NCI-H345 treated with DMSO at 0.1 percent for 48 hours (cell line): ENCODE data around the gene SLC44A3.
"Not testable (repeated sequence)": the region's sequence is repeated elsewhere in the genome, so short reads cannot be mapped to it uniquely, and the experiment has no call there.

Experiments used
- DNase-seq: peaks from one replicate; lab custom pipeline; 2025; ENCODE audit not compliant: unreplicated experiment; lab: John Stamatoyannopoulos, UW

Gene SLC44A3

DNA sequence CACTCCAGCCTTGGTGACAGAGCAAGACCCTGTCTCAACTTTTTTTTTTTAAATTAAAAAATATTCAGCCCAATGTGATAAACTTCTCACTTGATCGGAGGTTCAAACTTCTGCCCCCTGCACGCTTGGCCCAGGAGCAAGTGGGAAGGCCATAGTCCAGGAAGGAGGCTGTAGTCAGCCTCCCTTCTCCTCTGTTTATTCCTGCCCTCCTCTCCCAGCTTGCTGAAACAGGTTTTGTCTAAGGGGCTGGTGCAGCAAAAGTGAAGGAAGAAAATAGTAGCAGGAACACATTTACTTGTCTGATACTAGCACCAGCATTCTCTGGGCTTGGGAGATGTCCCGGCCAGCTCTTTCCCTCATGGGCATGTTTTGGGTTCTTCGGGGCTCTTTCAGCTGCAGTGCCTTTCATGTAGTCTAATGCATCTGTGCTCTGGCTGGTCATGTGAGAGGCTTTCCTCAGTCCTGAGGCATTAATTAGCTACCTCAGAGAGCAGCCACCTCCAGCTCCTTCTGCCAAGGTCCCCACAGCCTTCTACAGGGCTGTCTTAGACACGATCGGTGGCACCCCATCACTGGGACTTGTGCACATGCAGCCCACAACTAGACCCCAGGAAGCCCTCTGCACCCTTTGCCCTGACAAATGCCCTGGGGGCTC is 12.9 kb downstream of the SLC44A3 start:
- no peak for DNase-seq

DNA sequence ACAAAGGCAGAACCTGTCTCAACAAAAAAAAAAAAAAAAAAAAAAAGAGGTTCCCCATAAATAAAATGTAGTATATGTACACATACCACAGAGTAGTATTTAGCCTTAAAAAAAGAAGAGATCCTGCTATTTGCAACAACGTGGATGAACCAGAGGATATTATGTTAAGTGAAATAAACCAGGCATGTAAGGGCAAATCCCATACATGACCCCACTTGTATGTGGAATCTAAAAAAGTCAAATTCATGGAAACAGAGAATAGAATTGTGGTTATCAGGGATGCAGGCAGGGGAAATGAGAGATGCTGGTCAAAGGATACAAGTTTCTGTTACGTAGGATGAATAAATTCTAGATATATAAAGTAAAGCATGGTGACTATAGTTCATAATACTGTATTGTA is 16.7 kb downstream of the SLC44A3 start:
- no peak for DNase-seq

DNA sequence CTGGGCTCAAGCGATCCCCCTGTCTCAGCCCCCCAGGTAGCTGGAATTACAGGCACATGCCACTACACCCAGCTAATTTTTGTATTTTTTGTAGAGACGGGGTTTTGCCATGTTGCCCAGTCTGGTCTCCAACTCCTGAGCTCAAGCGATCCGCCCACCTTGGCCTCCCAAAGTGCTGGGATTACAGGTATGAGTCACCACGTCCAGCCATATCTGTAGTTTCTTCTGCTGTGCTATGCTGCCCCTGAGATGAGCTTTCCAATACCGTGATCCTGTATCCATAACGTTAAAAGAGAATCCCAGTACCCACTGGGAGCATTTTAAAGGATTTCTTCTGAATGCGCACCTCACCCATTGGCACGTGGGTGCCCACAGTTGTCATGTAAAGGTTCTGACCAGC is 20.2 kb downstream of the SLC44A3 start:
- not testable (repeated sequence) for DNase-seq

DNA sequence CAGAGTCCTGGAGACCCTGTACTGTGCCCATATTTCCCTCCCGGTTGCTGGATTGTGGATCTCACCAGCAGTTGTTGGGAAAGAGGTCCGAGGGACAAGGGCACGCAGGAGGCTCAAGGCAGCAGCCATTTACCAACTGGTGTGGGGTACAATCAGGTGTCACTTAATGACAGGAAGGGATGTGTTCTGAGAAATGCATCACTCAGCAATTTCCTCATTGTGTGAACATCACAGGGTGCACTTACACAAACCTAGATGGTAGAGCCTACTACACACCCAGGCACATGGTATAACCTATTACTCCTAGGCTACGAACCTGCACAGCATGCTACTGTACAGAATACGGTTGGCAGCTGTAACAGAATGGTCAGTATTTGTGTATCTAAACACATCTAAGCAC is 20.7 kb downstream of the SLC44A3 start:
- no peak for DNase-seq

DNA sequence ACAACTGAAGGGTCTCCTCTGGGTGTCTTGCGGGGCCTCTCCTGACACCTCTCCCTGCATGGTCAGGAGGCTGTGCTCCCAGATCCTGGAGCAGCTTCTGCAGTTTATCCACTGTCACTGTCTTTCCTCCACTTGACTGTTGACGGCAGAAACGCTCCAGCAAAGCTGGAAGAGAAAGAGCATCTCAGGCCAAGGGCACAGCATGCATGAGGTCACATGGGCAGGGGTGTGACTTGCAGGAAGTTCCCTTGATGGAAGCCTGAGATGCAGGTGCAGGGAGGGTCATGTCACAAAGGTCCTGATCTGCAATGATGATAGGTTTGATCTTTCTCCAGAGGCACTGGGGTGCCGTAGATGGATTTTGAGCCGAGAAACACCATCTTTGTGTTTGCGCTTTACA is 23.3 kb downstream of the SLC44A3 start:
- DNase-seq, result no peak

DNA sequence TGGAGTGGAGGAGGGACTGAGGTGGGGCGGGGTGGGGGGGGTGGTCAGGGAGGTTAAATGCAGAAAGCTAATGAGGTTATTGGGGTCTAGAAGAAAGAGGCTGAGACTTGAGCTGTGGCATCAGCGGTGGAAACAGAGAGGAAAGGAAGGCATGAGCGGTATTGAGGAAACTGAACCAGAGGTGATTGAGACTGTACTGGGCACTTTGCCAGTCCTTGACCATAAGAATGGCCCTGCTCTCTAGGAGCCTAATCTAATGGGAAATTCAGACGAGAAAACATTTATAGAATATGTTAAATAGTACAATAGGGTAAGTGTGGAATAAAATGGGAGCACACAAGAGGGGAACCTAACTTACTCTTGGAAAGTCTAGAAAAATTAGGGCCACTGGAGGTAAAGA is 23.7 kb downstream of the SLC44A3 start:
- DNase-seq, result no peak

DNA sequence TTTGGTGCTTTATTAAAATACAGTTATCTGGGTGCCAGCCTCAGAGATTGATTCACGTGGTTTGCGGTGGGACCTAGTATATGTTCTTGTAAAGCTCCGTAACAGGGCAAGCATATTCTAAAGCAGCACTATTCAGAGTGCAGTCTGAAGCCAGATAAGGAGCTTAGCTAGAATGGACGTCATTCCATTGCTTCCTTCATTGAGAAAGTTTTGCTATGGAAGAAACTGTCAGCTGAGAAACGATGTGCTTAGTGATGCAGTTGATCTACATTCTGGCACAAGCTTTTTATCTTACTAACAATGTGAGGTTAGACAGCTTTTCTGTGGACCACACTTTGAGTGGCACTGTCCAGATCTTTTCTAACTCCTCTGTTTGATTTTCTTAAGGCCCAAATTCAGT is 26.2 kb downstream of the SLC44A3 start:
- DNase-seq, result no peak

DNA sequence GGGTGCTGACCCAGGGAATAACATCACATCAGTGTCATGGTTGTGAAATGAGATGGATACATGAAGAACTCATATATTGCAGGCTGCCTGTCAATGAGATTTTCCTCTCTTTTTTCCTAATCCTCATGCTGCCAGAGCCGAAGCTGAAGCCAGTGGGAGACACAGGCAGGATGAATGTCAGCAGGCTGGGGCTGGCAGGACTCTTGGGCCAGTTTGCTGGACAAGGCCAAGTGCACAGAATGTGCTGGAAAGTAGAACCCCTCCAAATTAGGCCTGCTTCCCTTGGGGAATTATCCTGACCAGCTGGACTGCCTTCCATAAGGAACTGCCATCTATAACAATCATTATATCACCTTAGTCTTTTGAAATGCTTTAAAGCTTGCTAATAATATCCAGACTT is 31.4 kb downstream of the SLC44A3 start:
- DNase-seq, result no peak

DNA sequence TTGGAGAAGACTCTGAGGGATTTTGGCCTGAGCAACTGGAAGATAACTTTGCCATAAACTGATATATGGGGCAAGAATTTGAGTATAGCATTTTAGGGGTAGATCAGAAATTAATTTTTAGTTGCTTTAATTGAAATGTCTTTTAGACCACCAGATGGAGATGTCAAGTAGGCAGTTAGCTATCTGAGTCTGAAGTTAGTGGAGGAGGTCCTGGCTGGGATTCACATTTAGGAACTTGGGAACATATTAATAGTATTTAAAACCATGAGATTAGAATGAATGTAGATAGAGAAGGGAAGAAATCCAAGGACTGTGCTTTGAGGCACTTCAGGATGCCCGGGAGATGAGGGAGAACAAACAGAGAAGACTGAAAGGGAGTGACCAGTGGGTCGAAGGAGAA is 32.6 kb downstream of the SLC44A3 start:
- no peak for DNase-seq

DNA sequence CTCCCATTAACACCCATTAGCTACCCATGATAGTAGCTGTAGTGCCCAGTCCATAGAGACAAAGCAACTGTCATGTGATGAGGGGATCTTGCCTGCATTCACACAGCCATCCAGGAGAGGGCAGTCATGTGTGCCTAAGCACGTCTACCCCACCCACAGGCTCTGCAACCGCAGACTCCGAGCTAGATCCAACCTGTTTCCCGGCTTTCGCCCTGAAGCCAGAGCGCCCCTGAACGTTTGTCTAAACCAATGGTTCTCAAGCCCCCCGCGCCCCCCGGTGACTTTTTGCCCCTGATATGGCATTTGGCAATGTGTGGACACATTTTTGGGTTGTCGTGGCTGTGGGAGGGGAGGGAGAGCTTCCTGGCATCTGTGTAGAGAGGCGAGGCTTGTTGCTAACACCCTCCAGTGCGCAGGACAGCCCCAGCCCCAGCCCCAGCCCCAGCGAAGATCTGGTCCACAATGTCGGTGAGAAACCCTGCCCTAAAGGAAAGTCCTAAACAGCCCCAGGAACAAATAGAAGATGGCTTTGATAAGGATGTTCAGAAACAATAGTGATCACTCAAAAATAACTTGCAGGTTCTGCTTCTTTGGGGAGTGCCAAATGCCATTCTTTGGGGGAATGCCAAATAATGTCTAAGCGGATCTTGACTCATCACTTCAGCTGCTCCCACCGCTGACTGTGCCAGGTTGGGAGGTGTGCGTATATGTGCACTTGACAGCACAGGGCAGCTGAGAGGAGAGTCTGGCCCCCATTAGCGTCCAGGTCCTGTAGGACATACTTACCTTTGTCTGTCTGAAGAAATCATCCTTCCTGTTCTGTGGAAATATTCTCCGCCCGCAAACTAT is 34.5 kb downstream of the SLC44A3 start:
- DNase-seq, result peak; percentile 77

DNA sequence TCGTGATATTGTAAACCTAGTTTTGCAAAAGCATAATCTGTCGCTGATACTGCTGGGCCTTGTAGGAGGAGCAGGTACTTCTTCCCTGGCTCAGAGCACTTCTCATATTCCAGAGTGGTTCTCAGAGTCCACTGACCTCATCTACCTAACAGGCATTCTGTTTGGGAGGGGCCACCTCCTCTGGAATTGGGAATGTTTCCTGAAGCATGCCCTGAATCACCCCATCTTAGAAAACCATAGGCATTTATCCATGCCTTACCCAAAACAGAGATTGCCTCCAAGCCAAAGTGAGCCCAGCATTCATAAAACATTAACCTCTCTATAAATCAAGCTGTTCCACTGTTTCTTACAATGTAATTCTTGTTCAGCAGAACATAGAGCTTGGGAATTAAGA is 35.1 kb downstream of the SLC44A3 start:
- no peak for DNase-seq

DNA sequence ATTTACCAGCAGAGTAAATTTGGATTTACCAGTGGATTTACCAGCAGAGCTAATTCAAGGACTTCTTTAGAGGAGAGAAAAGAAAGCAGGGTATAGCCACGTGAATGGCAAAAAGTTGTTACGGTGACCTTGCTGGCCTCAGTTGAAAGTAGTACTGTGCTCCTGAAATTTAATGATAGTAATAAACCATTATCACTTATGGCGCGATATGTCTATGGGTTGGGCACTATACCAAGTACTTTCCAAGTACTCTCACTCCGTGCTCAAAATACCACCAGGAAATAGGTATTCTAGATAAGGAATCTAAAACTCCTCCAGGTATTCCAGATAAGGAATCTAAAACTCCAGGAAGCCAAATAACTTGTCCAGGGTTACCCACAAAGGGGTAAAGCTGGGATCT is 35.8 kb downstream of the SLC44A3 start:
- no peak for DNase-seq

DNA sequence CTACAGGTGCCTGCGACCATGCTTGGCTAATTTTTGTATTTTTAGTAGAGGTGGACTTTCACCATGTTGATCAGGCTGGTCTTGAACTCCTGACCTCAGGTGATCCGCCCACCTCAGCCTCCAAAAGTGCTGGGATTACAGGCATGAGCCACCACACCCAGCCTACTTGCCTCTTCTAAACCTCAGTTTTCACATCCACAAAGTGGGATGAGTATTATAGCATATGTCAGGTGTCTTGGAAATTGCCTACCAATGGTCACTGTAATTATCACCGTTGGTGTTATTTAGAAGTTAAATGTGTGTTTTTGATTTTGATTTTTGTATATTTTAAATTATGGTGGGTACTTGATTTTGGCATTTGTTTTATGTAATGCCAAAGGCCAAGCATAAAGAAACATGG is 36.7 kb downstream of the SLC44A3 start:
- DNase-seq, result no peak

DNA sequence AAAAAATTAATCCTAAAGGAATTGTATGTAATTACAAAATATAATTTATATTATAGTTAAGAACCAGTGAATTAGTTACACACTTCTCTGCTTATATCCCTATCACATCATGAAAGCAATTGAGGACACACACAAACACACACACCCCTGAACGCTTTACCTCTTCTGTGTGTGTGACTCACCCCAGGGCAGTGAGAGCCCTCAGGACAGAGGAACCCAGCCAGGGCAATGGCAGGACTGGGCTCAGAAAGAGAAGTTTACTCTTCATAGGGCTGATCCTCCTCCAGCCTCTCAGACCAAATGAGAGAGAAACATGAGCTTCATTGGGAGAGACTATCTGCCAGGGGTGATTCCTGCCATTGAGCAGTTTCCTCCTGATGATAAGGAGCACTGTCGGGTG is 38.1 kb downstream of the SLC44A3 start:
- no peak for DNase-seq

DNA sequence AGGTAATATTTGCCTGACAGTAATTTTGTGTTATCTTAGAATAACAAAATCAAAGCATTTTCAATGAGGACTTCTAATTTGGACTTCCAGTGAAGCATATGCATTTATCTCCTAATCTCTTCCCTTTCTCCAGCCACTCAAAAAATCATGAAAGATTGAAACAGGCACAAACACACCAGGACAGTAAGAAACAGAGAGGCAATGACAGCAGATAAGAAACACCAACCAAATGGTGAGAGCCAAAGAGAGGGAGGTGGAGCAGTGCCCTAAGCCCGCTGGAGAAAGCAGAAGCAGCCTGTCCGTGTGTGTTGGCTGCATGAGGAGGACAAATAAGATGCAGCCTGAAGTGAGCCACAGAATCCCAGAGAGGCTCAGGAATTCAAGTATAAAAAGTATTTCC is 39.0 kb downstream of the SLC44A3 start:
- DNase-seq, result no peak

DNA sequence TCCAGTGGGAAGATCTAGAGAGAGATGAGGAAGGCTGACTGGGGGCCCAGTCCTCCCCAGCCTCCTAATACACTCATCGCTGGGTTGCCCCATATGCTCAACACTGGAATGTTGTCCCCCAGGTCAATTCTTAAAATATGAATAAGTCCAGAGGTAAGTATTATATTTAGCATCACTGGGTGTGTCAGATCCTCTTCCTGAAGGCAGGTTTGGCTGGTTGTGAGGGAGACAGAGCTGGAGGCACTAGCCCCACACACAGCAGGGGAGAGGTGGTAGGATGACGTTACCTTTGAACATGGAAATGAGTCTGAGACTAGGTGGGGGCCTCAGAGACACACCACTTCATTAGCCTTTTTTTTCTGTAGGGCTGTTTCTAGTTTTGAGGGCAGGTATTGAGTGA is 42.6 kb downstream of the SLC44A3 start:
- no peak for DNase-seq

DNA sequence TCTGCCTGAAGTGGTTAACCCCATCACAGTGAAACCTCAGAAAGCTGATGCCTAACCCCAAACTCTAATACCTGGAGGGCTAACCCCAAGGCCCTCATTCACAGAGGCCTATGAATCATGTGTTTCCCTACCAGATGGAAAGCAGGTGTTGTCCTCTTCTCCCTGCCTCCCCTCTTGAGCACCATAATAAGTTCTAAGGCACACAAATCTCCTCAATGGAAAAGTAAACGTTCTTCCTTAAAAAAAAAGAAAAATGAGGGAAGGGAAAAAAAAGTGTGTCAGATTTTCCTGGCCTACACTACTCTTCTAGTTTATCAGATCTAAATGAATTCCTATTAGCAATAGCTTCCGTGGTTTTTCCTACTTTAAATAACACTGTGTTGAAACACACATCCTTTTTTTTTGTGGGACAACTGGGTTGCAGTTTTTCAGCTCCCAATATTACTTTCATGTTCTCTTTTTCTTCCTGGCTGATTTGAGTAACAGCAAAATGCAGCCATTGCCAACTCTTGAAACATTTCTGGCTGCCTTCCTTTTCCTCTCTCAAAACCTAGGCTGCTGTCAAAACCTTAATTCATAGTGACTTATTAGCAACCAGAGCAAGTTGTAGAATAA is 43.2 kb downstream of the SLC44A3 start:
- no peak for DNase-seq

DNA sequence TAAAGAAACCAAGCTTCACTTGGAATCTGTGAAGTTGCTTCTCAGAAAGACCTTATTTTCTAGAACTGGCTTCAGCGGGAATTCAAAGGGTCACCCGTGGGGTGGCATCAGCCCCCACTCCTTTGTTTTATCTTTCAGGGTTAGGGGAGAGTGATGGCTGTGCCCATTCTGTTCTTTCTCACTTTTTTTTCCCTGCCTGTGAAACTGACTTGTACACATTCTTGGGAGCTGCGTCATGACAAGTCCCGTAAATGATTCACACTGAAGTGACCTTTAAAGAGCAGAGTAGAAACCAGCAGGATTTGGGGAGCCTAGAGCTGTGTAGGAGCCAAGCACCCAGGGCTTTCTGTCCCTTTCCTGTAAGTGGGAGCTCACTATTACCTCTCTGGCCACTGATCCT is 43.8 kb downstream of the SLC44A3 start:
- DNase-seq, result no peak

DNA sequence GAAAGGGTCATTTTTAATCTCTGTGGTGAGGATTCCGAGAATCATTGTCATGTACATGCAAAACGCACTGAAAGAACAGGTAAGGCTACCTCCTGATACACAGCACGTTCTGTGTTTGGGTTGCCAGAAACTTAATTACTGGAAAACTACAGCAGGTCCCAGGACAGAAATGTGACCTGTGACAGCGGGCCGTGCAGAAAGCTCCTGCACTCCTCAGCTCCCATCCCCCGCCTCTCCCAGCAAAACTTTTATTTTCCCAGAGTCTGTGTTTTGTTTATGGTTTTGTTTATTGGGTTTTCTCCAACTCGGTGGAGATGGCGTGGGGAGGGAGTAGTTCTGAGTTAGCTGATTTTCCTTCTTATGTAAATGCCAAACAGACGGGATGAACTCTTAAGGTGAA is 44.7 kb downstream of the SLC44A3 start:
- no peak for DNase-seq

DNA sequence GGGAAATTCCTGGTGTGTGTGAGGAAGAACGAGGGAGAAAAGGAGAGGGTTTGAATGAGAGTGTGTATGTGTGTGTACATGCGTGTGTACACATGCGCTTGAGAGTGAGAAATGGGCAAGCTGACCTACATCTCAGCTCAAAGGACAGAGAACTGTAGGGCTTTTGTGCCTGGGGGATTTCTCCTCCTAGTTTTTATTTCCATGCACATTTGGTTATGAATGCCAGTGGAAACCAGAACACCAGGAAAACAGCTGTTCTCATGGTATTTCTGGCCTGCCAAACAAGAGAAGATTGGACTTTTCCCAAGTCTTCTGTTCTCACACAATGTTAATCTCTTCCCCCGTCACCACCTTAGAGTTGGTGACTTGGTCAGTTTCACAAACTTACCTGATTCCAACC is 45.2 kb downstream of the SLC44A3 start:
- DNase-seq, result no peak

DNA sequence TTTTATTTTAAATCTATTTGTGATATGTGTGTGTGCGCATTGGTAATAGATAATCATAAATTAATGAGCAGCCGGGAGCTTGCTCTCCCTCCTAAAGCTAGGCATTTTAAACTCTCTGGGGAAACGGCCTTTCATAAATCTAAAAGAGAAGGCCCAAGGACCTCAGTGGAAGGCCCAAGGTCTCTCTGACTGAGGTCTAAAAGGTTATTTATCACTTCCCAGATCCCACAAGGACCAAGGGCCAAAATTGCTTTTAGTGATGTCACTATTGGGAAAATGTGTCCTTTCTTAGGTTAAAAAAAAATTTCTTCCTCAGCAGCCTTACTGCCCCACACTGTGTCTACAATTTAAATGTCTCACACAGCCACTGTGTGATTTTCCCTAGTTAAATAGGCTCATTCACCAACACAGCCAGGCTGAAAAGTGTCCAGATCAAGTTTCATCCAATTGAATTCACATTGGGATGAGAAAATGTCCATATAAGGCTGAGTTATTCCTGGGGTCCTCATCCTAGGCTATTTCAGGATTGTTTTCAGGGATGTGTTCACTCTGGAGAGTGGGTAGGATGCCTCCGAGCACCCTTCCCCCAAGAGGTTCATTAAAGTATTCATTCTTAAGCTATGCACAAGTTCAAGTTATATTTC is 46.1 kb downstream of the SLC44A3 start:
- DNase-seq, result no peak

DNA sequence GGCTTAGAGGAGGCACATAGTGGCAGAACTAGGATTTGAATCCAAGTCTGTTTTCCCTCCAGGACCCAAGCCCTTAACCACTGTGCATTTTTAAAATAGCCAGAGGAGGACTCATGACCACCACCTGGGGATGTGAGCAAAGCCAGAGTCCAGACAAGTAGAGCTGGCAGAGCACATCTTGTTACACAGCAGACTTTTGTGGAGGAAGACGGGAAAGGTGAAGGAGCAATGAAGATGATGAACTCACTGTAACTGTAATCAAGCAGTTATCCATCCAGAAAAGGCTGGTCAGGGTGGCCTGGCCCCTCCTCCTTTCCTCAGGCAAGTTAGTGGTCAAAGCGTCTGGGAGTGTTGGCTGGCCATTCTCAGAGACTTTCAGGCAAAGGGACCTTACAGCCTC is 50.9 kb downstream of the SLC44A3 start:
- DNase-seq, result no peak
